Measurements from ENCODE around the gene TSPAN13.
A peak's percentile ranks its signal among the peaks of the same experiment; 100 is the strongest.
"Not testable (repeated sequence)": the region's sequence is repeated elsewhere in the genome, so short reads cannot be mapped to it uniquely, and the experiment has no call there.

The TSPAN13 gene

GRCh38 chr7:16741676-16742075 is 11.9 kb upstream of the TSPAN13 start:
- no peak for DNase-seq

- no peak for DNase-seq
Measured at GRCh38 chr7:16742547-16742946, 11.0 kb upstream of the TSPAN13 start.

GRCh38 chr7:16743236-16743635 is 10.3 kb upstream of the TSPAN13 start:
- DNase-seq, result no peak

- no peak for DNase-seq
Measured at GRCh38 chr7:16744518-16745250, 8.9 kb upstream of the TSPAN13 start.

GRCh38 chr7:16745645-16746044 is 7.9 kb upstream of the TSPAN13 start:
- DNase-seq, result no peak

GRCh38 chr7:16747102-16747501 is 6.5 kb upstream of the TSPAN13 start:
- no peak for DNase-seq

- peak; percentile 52 for DNase-seq
Measured at GRCh38 chr7:16753932-16754855, 639 bp downstream of the TSPAN13 start.

GRCh38 chr7:16754856-16755317 is 1.3 kb downstream of the TSPAN13 start:
- no peak for DNase-seq

- DNase-seq, result no peak
Measured at GRCh38 chr7:16755397-16755796, 1.8 kb downstream of the TSPAN13 start.

GRCh38 chr7:16758036-16758435 is 4.5 kb downstream of the TSPAN13 start:
- DNase-seq, result no peak

GRCh38 chr7:16758631-16759611 is 5.4 kb downstream of the TSPAN13 start:
- no peak for DNase-seq

- DNase-seq, result no peak
Measured at GRCh38 chr7:16759840-16760239, 6.3 kb downstream of the TSPAN13 start.

- no peak for DNase-seq
Measured at GRCh38 chr7:16762177-16762576, 8.6 kb downstream of the TSPAN13 start.

- DNase-seq, result no peak
Measured at GRCh38 chr7:16764942-16765341, 11.4 kb downstream of the TSPAN13 start.

GRCh38 chr7:16765436-16765859 is 11.9 kb downstream of the TSPAN13 start:
- DNase-seq, result no peak

- DNase-seq, result not testable (repeated sequence)
Measured at GRCh38 chr7:16769994-16770393, 16.4 kb downstream of the TSPAN13 start.

- DNase-seq, result no peak
Measured at GRCh38 chr7:16770657-16771329, 17.2 kb downstream of the TSPAN13 start.

- no peak for DNase-seq
Measured at GRCh38 chr7:16773326-16773725, 19.8 kb downstream of the TSPAN13 start.

GRCh38 chr7:16773884-16774283 is 20.3 kb downstream of the TSPAN13 start:
- no peak for DNase-seq

GRCh38 chr7:16774294-16774693 is 20.7 kb downstream of the TSPAN13 start:
- DNase-seq, result no peak

GRCh38 chr7:16774986-16775385 is 21.4 kb downstream of the TSPAN13 start:
- DNase-seq, result no peak

GRCh38 chr7:16776053-16776452 is 22.5 kb downstream of the TSPAN13 start:
- DNase-seq, result no peak

Measured in NCI-H345 (cell line).